ENCODE data around the gene CHERP.
"Not testable (repeated sequence)": the region's sequence is repeated elsewhere in the genome, so short reads cannot be mapped to it uniquely, and the experiment has no call there.

The CHERP gene

DNA sequence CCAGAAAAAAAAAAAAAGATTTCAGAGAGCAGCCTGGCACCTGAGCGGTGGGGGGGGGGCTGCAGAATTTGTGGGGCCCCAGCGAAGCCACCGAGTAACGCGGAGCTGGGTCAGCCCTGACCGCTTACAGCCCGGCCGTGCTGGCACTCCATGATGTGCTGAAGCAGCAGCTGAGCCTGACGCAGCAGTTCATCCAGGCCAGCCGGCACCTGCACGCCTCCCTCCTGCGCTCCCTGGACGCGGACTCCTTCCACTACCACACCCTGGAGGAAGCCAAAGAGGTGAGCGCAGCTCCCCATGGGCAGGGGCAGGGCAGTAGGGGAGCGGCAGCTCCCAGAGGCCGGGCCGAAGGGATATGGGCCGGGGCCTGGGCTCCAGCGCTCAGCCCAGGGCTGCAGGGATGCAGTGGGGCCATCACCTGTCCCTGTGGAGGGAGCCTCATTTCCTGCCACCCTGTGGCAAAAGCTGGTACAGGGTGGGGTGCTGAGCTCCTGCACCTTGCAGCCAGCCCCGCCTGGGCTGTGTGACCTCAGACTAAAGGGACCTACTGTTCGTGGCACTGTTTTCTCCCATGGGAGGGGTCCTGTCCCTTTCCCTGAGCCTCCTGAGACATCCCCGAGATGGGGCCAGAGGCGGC, 27.7 kb downstream of the CHERP start:
- no peak for DNase-seq (ENCODE audit: low spot score)
- in situ Hi-C loops (cut with MboI; ENCODE audit: low sequenced_read_pairs, unreplicated experiment): no loop called here
- TF ChIP-seq CTCF (IDR thresholded peaks at IDR 0.05; ENCODE audit: borderline replicate concordance, control extremely low read depth, extremely low read depth, insufficient read depth, missing control alignments): no peak

GRCh38 chr19:16512611-16513010, 29.6 kb downstream of the CHERP start:
- in situ Hi-C loops (cut with MboI; ENCODE audit: low sequenced_read_pairs, unreplicated experiment); DNase-seq (ENCODE audit: low spot score): not testable (repeated sequence)

DNA sequence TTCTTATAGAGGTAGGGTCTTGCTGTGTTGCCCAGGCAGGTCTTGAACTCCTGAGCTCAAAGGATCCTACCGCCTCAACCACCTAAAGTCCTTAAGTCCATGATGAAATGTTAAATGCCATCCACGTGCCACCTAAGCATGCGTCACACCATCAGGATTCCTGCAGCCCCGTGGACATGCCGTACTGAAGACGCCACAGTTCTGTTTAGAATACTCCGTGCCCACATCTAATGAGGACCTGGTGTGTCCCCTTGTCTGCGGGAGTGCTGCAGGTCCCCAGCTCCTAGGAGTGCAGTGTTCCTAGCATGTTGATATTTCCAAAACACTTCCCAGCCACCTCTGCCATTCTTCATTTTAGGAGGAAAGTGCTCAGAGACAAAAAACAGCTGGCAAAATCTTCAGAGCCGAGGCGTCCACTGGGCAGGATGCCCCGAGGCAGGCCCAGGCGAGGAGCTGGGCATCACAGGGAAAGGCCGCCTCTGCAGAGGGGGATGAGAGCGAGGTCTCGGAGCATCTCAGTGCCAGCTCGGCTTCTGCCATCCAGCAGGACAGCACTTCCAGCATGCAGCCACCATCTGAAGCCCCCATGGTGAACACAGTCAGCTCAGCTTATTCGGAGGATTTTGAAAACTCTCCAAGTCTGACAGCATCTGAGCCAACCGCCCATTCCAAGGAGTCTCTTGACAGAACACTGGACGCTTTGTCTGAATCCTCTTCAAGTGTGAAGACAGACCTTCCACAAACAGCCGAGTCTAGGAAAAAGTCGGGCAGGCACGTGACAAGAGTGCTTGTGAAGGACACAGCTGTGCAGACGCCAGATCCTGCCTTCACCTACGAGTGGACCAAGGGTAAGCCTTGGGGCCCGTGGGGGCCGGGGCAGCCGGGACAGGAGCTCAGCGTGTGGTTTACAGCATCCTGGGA, 32.8 kb downstream of the CHERP start:
- in situ Hi-C loops (cut with MboI; ENCODE audit: low sequenced_read_pairs, unreplicated experiment): no loop called here
- TF ChIP-seq CTCF (IDR thresholded peaks at IDR 0.05; ENCODE audit: borderline replicate concordance, control extremely low read depth, extremely low read depth, insufficient read depth, missing control alignments): no peak
- DNase-seq (ENCODE audit: low spot score): no peak

- in situ Hi-C loops (cut with MboI; ENCODE audit: low sequenced_read_pairs, unreplicated experiment): no loop called here
- DNase-seq (ENCODE audit: low spot score): no peak
- TF ChIP-seq CTCF (IDR thresholded peaks at IDR 0.05; ENCODE audit: borderline replicate concordance, control extremely low read depth, extremely low read depth, insufficient read depth, missing control alignments): no peak
These were observed 33.7 kb downstream of the CHERP start for GRCh38 chr19:16508546-16508945.

- in situ Hi-C loops (cut with MboI; ENCODE audit: low sequenced_read_pairs, unreplicated experiment): no loop called here
- no peak for TF ChIP-seq CTCF (IDR thresholded peaks at IDR 0.05; ENCODE audit: borderline replicate concordance, control extremely low read depth, extremely low read depth, insufficient read depth, missing control alignments)
- DNase-seq (ENCODE audit: low spot score): no peak
These were observed 35.3 kb downstream of the CHERP start for GRCh38 chr19:16506961-16507360.

- DNase-seq (ENCODE audit: low spot score); in situ Hi-C loops (cut with MboI; ENCODE audit: low sequenced_read_pairs, unreplicated experiment): not testable (repeated sequence)
These were observed 36.1 kb downstream of the CHERP start for GRCh38 chr19:16506161-16506560.

GRCh38 chr19:16504271-16504670, 38.0 kb downstream of the CHERP start:
- DNase-seq (ENCODE audit: low spot score): no peak
- in situ Hi-C loops (cut with MboI; ENCODE audit: low sequenced_read_pairs, unreplicated experiment): no loop called here
- TF ChIP-seq CTCF (IDR thresholded peaks at IDR 0.05; ENCODE audit: borderline replicate concordance, control extremely low read depth, extremely low read depth, insufficient read depth, missing control alignments): no peak

All from GM13976 (cell line).